Colon (tissue), 2 donors: ENCODE data around the gene ZFYVE28.

Source experiments
- FAIRE-seq: peaks from 2 replicates; lab custom pipeline; 2012; peaks lifted over from hg19 to GRCh38; lab: Jason Lieb, UNC
- donor health status: control.
- donor health status: control.

Gene ZFYVE28

GRCh38 chr4:2258091-2259035, 160.1 kb downstream of the ZFYVE28 start:
- no peak for FAIRE-seq

- FAIRE-seq, result no peak
Measured at GRCh38 chr4:2257361-2258081, 160.9 kb downstream of the ZFYVE28 start.

GRCh38 chr4:2256781-2257191, 161.7 kb downstream of the ZFYVE28 start:
- no peak for FAIRE-seq

- no peak for FAIRE-seq
Measured at GRCh38 chr4:2256156-2256731, 162.2 kb downstream of the ZFYVE28 start.

- FAIRE-seq, result no peak
Measured at GRCh38 chr4:2255501-2256155, 162.8 kb downstream of the ZFYVE28 start.

GRCh38 chr4:2254665-2255500, 163.6 kb downstream of the ZFYVE28 start:
- FAIRE-seq, result no peak

GRCh38 chr4:2253160-2254084, 165.0 kb downstream of the ZFYVE28 start:
- FAIRE-seq, result no peak

GRCh38 chr4:2252530-2253091, 165.8 kb downstream of the ZFYVE28 start:
- FAIRE-seq, result no peak

- no peak for FAIRE-seq
Measured at GRCh38 chr4:2251795-2252529, 166.5 kb downstream of the ZFYVE28 start.

GRCh38 chr4:2251073-2251794, 167.2 kb downstream of the ZFYVE28 start:
- no peak for FAIRE-seq

- no peak for FAIRE-seq
Measured at GRCh38 chr4:2250357-2251072, 167.9 kb downstream of the ZFYVE28 start.

GRCh38 chr4:2249526-2250356, 168.7 kb downstream of the ZFYVE28 start:
- FAIRE-seq, result no peak

- FAIRE-seq, result no peak
Measured at GRCh38 chr4:2248821-2249261, 169.6 kb downstream of the ZFYVE28 start.

GRCh38 chr4:2248044-2248780, 170.2 kb downstream of the ZFYVE28 start:
- no peak for FAIRE-seq

- no peak for FAIRE-seq
Measured at GRCh38 chr4:2247128-2248043, 171.1 kb downstream of the ZFYVE28 start.
